ENCODE data around the gene KAT7.
"Not testable (repeated sequence)": the region's sequence is repeated elsewhere in the genome, so short reads cannot be mapped to it uniquely, and the experiment has no call there.

Gene KAT7

DNA sequence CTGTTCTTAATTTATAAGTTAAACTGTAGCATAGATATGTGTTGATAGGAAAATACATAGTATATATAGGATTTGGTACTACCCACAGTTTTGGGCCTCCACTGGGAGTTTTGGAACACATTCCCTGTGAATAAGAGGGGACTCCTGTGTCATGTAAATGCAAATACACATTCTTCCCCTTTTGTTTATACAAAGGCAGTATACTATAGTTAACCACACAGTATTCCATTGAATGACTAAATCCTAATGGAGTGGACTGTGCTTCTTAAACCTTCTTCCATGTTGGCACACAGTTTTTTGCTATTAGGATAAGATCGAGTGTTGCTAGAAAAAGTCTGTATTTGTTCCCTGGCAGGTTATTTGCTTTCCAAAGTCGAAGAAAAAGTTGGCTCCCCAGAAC is 37.2 kb downstream of the KAT7 start:
- Mint-ChIP-seq H3K9me3 (no peaks in the 10 kb centered on the region), H3K27me3 (no peaks in the 10 kb centered on the region), H3K4me1 (ENCODE audit: low read depth in 2 of 2) (peaks cover 6 to 9% of the 10 kb centered on the region in 2 donors), H3K4me3 (no peak overlapping the region), H3K36me3 (ENCODE audit: insufficient read depth) (peaks cover 84% of the 10 kb centered on the region), H3K27ac (no peak overlapping the region)
- DNase-seq (no peak), ATAC-seq (replicated peaks) (no peak)

- not testable (repeated sequence) for DNase-seq; ATAC-seq (replicated peaks)
Measured at GRCh38 chr17:49828325-49828724, 39.8 kb downstream of the KAT7 start.

DNA sequence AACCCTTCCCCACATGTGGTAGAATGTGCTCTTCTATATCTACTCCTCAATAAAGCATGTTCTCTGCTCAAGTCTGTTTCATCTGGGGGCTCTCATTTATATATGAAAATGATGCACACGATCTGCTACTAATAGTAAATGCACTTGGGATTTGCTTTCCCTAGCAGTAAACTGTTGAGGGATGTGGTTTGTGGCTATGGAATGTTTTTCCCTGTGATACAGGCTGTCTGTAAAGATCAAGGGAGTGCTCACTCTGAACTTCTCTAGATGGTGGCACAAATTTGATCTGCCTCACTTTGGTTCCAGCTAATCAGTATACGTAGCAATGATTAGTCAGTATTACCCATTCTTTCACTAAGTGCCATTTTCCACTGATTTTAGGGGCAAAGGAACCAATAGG is 40.5 kb downstream of the KAT7 start:
- DNase-seq = no peak
- no peaks in the 10 kb centered on the region for H3K9me3 Mint-ChIP-seq
- no peak overlapping the region for H3K4me3 Mint-ChIP-seq
- no peak for ATAC-seq (replicated peaks)
- H3K36me3 Mint-ChIP-seq (ENCODE audit: insufficient read depth) = peaks cover 70% of the 10 kb centered on the region
- no peak overlapping the region for H3K27ac Mint-ChIP-seq
- no peaks in the 10 kb centered on the region for H3K27me3 Mint-ChIP-seq
- H3K4me1 Mint-ChIP-seq (ENCODE audit: low read depth in 2 of 2) = peaks cover 0 to 4% of the 10 kb centered on the region in 2 donors

More at GRCh38 chr17:49828325-49828724, 39.8 kb downstream of the KAT7 start:
- H3K4me3 Mint-ChIP-seq; H3K9me3 Mint-ChIP-seq; H3K4me1 Mint-ChIP-seq (ENCODE audit: low read depth in 2 of 2); H3K27me3 Mint-ChIP-seq; H3K27ac Mint-ChIP-seq: not testable (repeated sequence)
- H3K36me3 Mint-ChIP-seq (ENCODE audit: insufficient read depth) = peaks cover 70% of the 10 kb centered on the region

DNA sequence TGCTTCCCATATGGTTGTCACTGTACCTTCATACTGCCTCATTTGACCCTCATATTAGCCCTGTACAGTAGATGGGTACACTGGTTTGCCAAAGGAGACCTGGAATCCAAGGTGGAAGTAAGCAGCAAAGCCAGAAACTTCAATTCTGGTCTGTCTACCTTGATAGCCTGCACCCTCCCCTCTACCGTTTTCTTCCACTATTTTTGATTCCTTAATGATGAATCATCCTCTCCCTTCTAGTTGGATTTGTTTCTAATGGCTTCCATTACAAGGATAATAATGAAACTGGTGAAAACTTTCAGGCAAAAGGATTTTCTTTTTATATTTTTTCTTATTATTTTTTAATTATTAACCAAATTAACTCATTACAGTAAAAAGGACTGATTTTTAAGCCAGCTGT is 42.1 kb downstream of the KAT7 start:
- ATAC-seq (replicated peaks) (no peak), DNase-seq (no peak)
- no peaks in the 10 kb centered on the region for H3K27me3 Mint-ChIP-seq
- H3K9me3 Mint-ChIP-seq = no peaks in the 10 kb centered on the region
- H3K36me3 Mint-ChIP-seq (ENCODE audit: insufficient read depth) = peaks cover 62% of the 10 kb centered on the region
- no peak overlapping the region for H3K4me3 Mint-ChIP-seq
- peak overlapping the region in 1 of 2 donors; percentile 44 for H3K27ac Mint-ChIP-seq
- H3K4me1 Mint-ChIP-seq (ENCODE audit: low read depth in 2 of 2) = peaks cover 3 to 9% of the 10 kb centered on the region in 2 donors

DNA sequence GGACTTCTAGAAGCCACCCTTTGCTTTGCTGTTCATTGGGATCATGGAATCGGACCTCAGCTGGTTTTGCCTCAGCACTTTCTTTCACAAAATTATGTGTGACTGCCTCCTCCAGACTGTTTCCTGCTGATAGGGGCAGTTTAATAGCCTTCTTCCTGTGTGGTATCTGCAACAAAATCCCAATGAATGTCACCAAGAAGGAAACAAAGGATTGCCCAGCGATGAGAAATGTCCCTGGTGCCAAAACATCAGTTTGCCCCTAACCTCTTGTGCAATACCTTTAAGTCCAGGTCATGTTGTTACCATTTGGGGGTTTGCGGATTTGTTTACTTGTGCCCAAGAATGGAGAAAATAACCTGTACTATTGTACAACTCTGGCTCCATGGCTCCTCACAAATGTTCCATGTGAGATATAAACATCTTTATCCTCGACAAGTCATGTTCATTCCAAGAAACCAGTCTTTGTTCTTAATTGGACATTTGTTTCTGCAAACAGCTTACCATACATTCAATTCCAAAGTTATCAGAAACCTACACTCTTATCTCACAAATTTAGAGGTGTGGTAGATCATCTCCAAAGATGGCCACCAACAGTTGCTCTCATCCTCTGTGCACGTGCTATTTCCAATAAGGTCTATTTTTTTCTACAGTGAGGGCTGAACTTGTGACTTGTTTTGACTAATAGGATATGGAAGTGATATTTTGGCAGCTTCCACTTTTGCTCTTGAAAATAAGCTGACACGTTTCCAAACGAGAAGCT is 44.5 kb downstream of the KAT7 start:
- H3K4me3 Mint-ChIP-seq = no peak overlapping the region
- ATAC-seq (replicated peaks) = no peak
- no peaks in the 10 kb centered on the region for H3K27me3 Mint-ChIP-seq
- DNase-seq = no peak
- peaks cover 50% of the 10 kb centered on the region for H3K36me3 Mint-ChIP-seq (ENCODE audit: insufficient read depth)
- no peaks in the 10 kb centered on the region for H3K9me3 Mint-ChIP-seq
- H3K27ac Mint-ChIP-seq = peak overlapping the region in 1 of 2 donors; percentile 20
- H3K4me1 Mint-ChIP-seq (ENCODE audit: low read depth in 2 of 2) = peaks cover 6 to 12% of the 10 kb centered on the region in 2 donors

- no peak for DNase-seq
- H3K36me3 Mint-ChIP-seq (ENCODE audit: insufficient read depth) = peaks cover 43% of the 10 kb centered on the region
- H3K4me3 Mint-ChIP-seq = no peak overlapping the region
Measured at GRCh38 chr17:49834118-49834743, 45.8 kb downstream of the KAT7 start.

DNA sequence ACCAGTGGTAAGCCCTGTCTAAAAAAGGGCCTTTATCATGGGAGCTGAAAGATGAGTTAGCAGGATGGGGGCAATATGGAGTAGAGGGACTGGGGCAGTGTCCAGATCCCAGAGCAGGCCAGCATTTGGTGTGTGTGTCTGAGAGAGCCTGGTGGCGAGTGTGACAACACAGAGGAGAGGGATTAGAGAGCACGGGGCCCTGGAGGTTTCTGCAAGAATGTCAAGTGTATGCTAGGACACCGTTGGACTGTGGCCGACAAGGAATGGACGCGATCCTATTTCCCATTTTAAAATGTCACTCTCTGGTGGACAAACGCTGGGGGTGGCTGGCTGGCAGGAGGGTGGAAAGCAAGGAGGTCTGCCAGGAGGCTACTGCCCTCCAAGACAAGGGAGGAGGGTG is 47.0 kb downstream of the KAT7 start:
- H3K36me3 Mint-ChIP-seq (ENCODE audit: insufficient read depth) = peaks cover 42% of the 10 kb centered on the region
- H3K4me3 Mint-ChIP-seq = no peak overlapping the region
- ATAC-seq (replicated peaks) (no peak), DNase-seq (no peak)
- H3K27me3 Mint-ChIP-seq = no peaks in the 10 kb centered on the region
- H3K9me3 Mint-ChIP-seq = no peaks in the 10 kb centered on the region
- H3K4me1 Mint-ChIP-seq (ENCODE audit: low read depth in 2 of 2) = peaks cover 10 to 15% of the 10 kb centered on the region in 2 donors
- peak overlapping the region in 1 of 2 donors; percentile 70 for H3K27ac Mint-ChIP-seq

More at GRCh38 chr17:49834118-49834743, 45.8 kb downstream of the KAT7 start:
- Mint-ChIP-seq H3K27ac (peak overlapping the region in 1 of 2 donors; percentile 41), H3K4me1 (ENCODE audit: low read depth in 2 of 2) (peaks cover 8 to 12% of the 10 kb centered on the region in 2 donors), H3K27me3 (no peaks in the 10 kb centered on the region), H3K9me3 (no peaks in the 10 kb centered on the region)
- no peak for ATAC-seq (replicated peaks)

- H3K36me3 Mint-ChIP-seq (ENCODE audit: insufficient read depth) = peaks cover 46% of the 10 kb centered on the region
- no peak for ATAC-seq (replicated peaks)
- H3K9me3 Mint-ChIP-seq = no peaks in the 10 kb centered on the region
- DNase-seq = no peak
- peaks cover 10 to 15% of the 10 kb centered on the region in 2 donors for H3K4me1 Mint-ChIP-seq (ENCODE audit: low read depth in 2 of 2)
- peak overlapping the region; percentile 70 to 77 for H3K27ac Mint-ChIP-seq
- no peaks in the 10 kb centered on the region for H3K27me3 Mint-ChIP-seq
- no peak overlapping the region for H3K4me3 Mint-ChIP-seq
Measured at GRCh38 chr17:49836111-49837030, 47.9 kb downstream of the KAT7 start.

DNA sequence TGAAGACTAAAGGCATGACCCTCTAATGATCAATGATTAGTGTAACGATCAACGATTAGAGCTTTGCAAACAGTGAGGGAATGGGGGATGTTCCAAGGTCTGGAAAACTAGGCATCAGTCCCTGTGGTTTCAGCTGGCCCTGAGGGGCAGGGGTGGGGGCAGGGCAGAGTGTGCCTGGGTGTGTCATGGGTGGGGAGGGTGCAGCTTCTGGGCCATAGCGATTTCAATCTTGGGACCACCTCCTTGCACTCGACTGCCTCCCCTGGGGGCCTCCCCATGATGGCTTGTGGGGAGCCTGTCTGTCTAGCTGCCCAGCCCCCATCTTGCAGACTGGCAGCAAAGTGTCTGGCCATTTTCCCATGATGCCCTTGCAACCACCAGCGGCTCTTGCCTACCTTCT is 51.0 kb downstream of the KAT7 start:
- H3K4me3 Mint-ChIP-seq = no peak overlapping the region
- no peaks in the 10 kb centered on the region for H3K27me3 Mint-ChIP-seq
- peaks cover 35% of the 10 kb centered on the region for H3K36me3 Mint-ChIP-seq (ENCODE audit: insufficient read depth)
- H3K9me3 Mint-ChIP-seq = no peaks in the 10 kb centered on the region
- ATAC-seq (replicated peaks) = no peak
- no peak for DNase-seq
- peak overlapping the region in 1 of 2 donors; percentile 17 for H3K27ac Mint-ChIP-seq
- H3K4me1 Mint-ChIP-seq (ENCODE audit: low read depth in 2 of 2) = peaks cover 12 to 13% of the 10 kb centered on the region in 2 donors

- Mint-ChIP-seq H3K9me3 (no peaks in the 10 kb centered on the region), H3K4me3 (no peak overlapping the region), H3K27ac (no peak overlapping the region), H3K4me1 (ENCODE audit: low read depth in 2 of 2) (peaks cover 4 to 12% of the 10 kb centered on the region in 2 donors), H3K27me3 (no peaks in the 10 kb centered on the region), H3K36me3 (ENCODE audit: insufficient read depth) (peaks cover 30% of the 10 kb centered on the region)
- ATAC-seq (replicated peaks) (no peak), DNase-seq (no peak)
Measured at GRCh38 chr17:49841548-49841947, 53.1 kb downstream of the KAT7 start.

DNA sequence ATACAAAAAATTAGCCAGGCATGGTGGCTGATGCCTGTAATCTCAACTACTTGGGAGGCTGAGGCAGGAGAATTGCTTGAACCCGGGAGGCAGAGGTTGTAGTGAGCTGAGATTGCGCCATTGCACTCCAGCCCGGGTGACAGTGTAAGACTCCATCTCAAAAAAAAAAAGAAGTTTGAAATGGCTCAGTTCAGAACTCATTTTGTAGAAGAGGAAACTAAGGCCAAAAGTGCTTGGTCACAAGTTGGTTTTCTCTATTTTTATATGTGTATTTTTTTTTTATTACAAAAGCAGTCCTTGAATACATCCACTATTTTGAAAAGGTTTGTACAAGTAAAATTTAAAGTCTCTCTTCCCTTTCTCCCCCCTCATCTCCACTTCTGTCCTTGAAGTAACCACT is 53.9 kb downstream of the KAT7 start:
- H3K36me3 Mint-ChIP-seq (ENCODE audit: insufficient read depth) = peaks cover 22% of the 10 kb centered on the region
- H3K27me3 Mint-ChIP-seq = no peaks in the 10 kb centered on the region
- DNase-seq = no peak
- no peak overlapping the region for H3K27ac Mint-ChIP-seq
- no peak overlapping the region for H3K4me3 Mint-ChIP-seq
- no peaks in the 10 kb centered on the region for H3K9me3 Mint-ChIP-seq
- peaks cover 4 to 10% of the 10 kb centered on the region in 2 donors for H3K4me1 Mint-ChIP-seq (ENCODE audit: low read depth in 2 of 2)
- ATAC-seq (replicated peaks) = no peak

DNA sequence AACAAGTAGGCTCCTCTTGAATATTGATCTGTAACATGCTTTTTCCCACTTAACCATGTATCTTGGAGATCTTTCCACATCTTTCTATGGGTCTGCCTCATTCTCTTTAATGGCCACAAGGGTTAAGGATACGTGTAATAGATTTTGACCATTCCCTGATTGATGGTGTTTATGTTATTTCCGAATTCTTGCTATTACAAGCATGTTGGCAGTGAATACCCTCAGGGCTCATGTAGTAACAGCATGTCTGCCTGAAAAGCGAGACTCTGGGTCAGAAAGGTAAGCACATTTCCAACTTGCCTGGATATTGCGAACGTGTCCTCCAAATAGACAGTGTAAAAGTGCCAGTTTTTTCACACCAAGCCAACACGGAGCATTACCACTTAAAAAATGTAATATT is 54.4 kb downstream of the KAT7 start:
- no peak for DNase-seq
- Mint-ChIP-seq H3K9me3 (no peaks in the 10 kb centered on the region), H3K4me3 (no peak overlapping the region), H3K27ac (no peak overlapping the region), H3K4me1 (ENCODE audit: low read depth in 2 of 2) (peaks cover 4 to 12% of the 10 kb centered on the region in 2 donors), H3K27me3 (no peaks in the 10 kb centered on the region), H3K36me3 (ENCODE audit: insufficient read depth) (peaks cover 22% of the 10 kb centered on the region)
- no peak for ATAC-seq (replicated peaks)

GRCh38 chr17:49843774-49844350 is 55.4 kb downstream of the KAT7 start:
- H3K4me1 Mint-ChIP-seq (ENCODE audit: low read depth in 2 of 2) = peaks cover 4 to 12% of the 10 kb centered on the region in 2 donors
- peak; percentile 15 to 19 (median 18) for DNase-seq
- no peaks in the 10 kb centered on the region for H3K27me3 Mint-ChIP-seq
- H3K27ac Mint-ChIP-seq = peak overlapping the region in 1 of 2 donors; percentile 72
- no peak for ATAC-seq (replicated peaks)
- peaks cover 26% of the 10 kb centered on the region for H3K36me3 Mint-ChIP-seq (ENCODE audit: insufficient read depth)
- no peak overlapping the region for H3K4me3 Mint-ChIP-seq
- H3K9me3 Mint-ChIP-seq = no peaks in the 10 kb centered on the region
